Hematopoietic multipotent progenitor cell treated with erythropoietin and hydrocortisone succinate and interleukin-3 and kit ligand, for 17 days (in vitro differentiated cells): ENCODE results near the gene SLCO3A1.

Experiments
- DNase-seq: peaks from one replicate; pipeline ENCODE4 v3.0.0-alpha.2; 2015; ENCODE audit warnings: low spot score

SLCO3A1 gene

DNA sequence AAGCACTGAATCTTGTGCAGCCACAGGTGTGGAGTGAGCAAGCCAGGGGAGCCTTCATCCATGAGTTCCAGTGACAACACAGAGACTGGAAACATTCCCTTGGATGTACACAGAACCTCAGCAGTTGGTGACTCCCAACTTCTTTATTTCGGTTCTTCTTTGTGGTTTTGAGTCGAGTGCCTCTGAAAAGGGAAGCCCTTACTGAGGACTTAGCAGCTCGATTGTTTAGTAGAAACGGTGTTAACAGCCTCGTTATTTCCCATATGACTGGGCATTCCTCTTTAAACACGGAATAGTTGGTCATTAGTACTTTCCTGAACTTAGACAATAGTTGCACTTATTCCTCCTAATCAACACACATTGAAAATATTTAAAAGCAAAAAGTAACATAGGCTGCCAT is 7.7 kb downstream of the SLCO3A1 start:
- DNase-seq, result no peak

DNA sequence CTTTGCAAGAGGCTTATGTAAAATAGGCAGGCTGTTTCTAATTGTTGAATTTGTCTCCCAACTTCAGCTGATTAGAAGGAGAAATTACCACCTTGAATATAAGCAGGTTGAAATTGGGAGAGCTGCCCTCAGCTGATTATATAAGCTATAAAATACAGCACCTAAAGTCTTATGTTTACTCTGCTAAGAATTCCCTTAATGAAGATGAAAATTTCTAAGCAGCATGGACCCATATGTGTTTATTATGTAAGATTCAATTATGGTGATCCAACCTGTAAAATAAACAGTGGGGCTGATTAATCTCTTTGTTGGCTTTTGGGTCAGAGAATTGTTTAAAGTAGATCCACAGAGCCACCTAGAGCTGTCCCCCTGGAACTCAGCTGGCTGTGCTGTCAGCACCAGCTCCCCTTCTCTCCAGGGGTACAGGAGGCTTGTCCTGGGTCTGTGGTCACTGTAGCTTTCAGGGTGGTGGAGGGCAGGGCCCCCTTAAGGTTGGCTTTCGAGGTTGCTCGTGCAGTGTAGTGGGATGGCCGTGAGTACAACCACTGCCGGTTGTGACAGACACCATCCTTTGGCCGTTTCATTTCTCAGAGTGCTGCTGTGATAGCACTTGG is 9.5 kb downstream of the SLCO3A1 start:
- no peak for DNase-seq

DNA sequence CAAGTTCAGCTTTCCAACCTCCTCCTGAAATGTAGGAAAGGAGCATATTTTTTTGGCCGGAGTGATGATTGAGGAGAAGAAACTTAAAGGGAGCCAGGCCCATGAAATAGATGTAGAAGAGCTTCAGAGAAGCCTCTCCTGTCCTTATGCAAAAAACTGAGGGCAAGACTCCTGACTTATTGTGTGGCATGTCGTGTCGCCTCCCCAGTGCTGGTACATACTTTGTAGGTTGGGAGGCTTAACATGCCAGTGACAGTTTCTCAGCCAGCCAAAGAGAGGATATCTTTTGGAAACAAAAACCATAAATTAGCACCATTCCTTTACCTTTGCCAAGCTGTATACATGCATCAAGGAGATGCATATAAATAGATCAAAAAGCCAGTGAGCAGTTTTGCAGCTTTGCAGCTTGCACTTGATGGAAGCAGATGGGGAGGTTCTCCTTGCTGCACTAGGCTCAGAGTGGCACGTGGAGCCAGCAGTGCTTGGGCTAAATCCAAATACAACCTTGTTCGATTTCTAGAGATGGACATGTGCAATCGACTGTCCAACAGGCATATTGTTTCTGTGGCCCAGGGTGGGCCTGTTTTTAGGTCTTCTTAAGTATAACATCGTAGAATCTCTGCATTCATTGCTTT is 10.2 kb downstream of the SLCO3A1 start:
- no peak for DNase-seq

DNA sequence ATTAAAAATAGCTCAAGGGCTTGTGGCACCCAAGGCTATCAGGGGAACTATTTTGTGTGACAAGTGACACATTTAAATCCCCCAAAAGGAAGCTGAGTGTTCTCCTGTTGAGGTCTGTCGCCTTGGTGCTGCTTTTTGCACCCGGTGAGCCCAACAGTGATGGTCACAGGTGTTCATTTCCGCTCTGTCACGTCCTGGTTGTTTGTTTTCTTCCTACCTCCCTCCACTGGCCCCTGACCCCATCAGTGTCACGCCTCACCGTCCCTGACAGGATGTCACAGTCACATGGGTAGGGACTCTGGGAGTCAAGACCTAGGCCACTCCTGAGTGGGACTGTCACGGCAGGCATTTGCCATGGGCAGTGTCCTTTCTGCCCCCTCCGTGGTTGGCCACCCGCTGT is 11.2 kb downstream of the SLCO3A1 start:
- no peak for DNase-seq

DNA sequence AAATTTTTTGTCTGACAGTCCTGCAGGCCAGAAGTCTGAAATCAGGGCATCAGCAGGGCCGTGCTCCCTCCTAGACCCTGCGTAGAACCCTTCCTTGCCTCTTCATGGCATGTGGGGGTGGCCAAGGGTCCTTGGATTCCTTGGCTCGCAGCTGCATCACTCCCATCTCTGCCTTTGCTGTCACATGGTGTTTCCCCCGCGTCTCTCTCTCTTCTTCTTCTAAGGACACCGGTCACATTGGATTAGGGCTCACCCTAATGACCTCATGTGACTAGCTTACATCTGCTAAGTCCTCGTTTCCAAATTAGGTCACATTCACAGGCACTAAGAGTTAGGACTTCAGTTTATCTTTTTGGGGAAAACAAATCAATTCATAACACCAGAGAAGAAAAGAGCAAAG is 12.0 kb downstream of the SLCO3A1 start:
- DNase-seq, result no peak

DNA sequence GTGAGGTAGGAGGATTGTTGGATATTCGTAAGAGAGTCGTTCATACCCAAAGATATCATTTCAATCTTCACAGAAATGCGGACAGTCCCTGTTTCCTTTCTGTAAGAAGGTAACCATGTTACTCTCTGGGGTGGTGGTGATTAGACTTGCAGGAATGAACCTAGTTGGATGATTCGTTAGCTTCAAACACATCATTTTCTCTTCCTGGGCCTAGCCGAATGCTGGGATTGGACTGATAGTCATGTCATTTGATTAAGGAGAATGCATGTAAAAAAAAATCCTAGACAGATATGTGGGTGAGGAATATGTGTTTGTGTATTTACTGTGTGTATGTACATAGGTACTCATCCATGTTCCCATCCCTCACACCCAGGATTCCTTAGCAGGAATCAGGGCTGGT is 12.4 kb downstream of the SLCO3A1 start:
- no peak for DNase-seq

DNA sequence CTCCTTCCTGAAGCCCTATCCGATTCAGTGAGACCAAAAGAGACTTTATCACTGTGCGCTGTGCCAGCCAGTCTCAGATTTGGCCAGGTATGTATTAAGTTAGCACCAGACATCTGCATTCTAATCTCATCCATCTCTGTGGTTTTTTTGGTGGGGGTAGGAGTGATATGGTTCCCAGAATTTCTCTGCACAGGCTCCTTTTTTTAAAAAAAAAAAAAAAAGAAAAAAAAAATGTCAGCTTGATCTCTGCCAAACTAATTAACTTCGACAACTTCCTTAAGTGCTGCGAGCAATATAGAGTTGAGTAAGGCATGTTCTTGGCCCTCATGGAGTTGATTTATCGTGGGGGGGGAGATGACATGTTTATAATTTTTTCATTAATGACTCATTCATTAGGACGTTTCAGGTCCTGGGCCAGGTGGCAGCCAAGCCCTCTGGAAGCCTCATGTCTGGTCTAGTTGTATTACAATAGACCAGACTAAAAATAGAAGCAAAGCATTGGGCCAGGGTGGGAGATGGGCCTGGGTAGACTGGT is 12.9 kb downstream of the SLCO3A1 start:
- no peak for DNase-seq

DNA sequence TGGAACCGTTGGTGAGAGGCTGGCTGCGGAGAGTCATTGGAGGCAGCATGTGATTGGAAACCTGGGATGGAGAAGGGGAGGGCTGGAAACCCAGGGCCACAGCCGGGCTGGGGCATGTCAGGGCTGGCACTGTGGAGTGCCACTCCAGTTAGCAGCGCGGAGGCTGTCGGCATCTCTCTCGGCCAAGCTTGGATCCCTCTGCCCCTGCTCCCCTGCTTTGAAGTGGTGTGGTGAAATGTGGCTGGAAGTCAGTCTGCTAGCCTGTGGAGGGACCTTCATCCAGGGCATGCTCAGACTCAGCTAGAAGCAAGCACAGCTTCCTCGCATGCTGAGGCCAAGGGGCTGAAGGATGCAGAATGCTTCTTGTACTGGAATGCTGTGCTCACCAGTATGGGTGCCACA is 13.5 kb downstream of the SLCO3A1 start:
- DNase-seq, result no peak

DNA sequence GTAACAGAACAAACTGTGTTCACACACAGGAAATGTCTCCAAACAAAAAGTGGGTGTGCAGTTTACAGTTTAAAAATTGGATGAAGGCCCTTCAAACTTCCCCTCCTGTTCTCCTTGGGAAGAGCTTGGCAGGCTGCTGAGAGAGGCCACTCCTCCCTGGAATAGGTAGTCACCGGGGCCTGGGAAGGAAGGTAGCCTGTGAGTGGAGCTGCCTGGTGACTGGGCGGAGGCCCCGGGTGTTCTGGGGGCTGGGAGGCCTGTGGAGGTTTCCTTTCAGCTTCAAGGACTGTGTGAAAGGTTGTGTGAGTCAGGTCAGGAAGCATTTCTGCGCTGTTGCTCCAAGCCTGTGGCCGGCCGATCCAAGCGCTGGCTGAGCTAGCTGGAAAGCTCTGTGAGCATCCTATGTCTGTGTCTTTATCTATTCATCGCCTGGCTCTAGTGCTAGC is 14.1 kb downstream of the SLCO3A1 start:
- DNase-seq, result no peak

DNA sequence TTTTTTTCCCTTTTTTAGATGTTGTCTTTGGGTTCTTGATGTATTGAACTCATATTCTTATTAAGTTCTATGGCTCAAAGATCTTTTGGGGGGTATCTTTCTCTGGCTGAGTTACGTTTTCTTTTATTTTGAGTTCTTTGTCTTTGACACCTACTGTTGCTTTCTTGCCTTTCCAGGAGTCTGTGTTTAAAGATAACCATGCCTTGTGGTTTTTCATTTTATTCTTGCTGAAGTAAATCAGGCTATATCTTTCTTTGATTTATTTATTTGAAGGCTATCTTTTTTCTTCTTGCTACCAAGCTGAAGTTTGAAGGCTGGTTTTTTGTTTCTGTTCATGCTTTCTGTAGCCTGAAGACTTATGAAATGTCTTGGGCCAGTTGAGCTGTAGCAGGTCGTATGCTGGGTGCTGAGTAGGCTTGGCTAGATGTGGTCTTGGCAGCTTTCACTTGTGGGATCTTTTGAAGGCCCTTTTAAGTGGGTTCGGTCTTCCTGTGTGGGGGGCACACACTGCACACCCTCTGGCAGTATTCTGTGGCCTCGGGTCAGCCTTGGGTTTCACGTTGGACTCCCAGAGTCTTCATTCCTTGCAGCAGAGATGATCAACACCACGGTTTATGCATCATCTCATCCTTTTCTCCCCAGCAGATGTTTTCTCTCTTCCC is 17.5 kb downstream of the SLCO3A1 start:
- no peak for DNase-seq

DNA sequence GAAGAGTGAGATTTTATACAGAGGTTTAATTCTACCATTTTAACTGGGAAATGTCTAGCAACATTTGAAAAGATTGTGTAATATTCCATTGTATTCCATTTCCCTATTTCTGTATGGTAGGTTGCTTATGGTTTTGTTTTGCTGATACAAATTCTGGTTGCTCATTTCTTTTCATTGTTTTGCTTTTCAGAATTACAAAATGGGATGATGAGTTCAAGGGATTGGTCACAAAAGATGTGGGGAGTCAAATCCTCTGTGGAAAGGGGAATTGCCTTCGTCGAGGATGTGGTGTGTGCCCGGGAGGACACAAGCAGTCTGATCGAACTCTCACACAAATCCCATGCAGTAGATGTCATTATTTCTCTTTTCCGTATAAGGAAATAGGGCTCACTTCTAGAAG is 18.3 kb downstream of the SLCO3A1 start:
- DNase-seq, result no peak

DNA sequence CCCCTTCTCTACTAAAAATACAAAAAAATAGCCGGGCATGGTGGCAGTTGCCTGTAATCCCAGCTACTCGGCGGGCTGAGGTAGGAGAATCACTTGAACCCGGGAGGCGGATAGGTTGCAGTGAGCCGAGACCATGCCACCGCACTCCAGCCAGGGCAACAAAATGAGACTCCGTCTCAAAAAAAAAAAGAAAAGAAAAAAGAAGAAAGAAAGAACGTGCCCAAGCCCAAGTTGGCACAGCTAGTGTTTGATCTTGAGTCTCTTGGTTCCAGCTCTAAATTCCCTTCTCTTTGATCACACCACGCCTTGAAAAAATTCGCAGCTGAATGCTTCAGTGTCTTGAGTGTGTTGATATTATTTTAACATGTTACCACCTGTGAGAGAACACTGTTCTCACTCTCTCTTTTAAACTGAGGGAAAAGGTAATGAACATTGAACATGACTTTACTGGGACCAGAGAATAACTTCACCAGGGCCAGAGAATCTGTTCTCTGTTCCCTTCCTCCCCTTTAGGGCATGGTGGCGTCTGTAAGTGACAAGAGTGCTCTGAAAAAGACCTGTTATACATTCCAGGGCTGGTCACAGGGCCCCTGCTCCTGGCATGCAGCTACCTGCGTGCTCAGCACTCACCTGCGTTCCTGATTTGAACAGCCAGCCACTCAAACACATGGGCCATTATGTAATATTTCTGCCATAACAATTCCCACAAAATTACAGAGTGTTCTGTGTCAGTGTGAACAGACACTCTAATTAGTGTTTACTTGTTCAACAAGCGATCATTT is 19.0 kb downstream of the SLCO3A1 start:
- no peak for DNase-seq

DNA sequence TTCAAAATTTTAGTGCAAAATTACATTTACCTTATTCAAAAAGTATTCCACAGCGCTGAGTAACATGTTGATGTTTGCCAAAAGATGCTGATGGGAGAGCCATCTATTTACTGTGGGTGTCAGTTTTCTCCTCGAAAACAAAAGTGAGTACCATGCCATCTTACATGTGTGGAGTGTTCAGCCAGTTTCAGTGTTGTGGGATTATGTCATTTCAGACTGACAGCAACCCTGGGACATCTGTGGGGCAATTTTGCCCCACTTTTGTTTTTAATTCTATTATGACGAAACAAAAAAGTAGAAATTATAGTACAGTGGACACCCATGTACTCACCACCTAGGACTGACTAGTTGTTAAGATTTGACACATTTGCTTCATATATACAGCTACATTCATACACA is 19.6 kb downstream of the SLCO3A1 start:
- no peak for DNase-seq

DNA sequence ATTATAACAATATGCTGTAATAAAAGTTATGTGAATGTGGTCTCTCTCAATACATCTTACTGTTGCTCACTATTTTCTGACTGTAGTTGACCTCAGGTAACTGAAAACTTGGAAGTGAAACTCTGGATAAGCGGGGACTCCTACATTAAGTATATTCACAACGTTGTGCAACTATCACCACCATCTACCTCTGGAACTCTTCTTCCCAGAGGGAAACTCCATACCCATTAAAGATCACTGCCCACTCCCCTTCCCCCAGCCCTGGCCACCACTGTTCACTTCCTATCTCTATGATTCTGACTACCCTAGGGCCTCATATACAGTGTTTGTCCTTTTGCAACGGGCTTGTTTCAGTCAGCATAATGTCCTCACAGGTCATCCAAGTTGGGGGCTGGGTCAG is 20.7 kb downstream of the SLCO3A1 start:
- no peak for DNase-seq

DNA sequence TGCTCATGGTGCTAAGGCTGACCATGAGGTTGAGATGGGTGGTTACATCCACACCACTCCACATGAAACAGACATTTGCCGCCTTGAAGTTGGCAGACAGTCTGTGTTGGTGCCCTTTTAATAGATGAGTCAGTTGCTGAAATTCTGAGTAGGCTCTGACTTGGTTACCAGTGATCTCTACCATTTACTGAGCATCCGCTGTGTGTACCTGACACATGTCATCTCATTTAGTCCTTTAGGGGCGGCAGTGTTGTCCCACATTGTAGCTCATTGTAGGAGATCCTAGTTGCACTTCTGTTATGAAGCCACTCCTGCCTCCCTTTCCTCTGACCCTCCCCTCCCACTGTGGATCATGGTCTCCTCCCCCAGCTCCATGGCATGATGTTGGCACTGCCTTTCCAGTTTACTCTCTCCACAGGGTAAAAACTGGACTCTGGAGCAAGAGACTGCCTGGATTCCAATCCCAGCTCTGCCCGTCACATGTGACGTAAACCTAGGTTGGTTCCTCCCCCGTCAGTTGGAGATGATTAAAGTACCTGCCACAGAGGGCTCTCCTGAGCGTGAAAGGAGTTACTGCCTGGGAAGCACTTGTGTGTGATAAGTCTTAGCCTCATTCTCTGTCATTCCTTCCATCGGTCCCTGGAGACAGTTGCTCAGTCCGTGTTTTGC is 21.6 kb downstream of the SLCO3A1 start:
- no peak for DNase-seq

DNA sequence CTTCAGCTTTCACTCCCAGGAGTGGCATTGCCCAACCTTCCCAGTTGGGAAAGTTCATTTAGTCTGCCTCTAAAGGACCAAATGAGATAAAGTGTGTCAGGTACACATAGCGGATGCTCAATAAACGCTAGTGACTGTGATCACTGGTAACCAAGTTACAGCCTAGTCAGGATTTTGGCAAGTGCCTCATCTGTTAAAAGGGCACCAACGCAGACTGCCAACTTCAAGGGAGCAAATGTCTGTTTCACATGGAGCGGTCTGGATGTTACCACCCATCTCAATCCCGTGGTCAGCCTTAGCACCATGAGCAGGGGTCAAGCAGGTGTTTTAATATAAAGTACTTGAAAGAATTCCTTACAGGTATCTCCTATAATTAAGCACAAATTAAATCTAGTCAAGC is 22.7 kb downstream of the SLCO3A1 start:
- no peak for DNase-seq

DNA sequence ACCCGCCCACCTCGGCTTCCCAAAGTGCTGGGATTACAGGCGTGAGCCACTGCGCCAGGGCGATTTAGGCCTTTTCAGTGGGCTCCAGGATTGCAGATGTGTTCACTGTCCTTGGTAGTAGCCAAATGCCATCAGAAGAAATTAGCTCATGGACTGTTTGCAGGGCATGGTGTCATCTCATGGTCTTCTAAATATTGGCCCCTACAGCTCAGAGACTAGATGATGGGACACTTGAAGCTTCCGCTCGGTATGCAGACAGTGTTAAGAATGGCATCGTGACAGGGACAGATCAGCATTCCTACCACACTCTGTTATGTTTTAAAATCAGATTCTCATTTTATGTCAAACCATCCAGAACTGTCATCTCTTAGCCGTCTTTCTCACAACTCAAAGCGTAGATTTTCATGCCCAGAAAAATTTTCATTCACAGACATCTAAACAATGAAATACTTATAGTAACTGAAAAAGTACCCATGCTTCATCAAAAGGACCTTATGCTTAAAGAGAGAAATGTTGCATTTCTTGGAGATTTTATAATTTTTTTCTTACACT is 24.9 kb downstream of the SLCO3A1 start:
- no peak for DNase-seq

DNA sequence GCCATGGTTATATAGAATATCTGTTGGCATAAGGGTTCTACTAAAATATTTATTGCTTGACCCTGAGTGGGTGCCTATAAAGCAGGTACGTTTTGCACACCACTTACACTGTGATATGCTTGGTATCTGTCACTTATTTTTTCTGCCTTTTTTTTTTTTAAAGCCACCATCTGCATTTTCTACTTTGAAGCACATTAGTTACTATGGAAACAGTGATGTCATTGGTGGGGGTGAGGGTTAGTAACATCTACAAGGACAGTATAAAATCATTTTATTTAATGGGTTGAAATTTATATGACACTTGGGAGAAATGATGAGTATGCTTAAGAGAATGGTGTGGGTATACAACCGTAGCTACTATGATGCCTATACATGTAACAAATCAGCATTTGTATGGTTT is 25.6 kb downstream of the SLCO3A1 start:
- no peak for DNase-seq

DNA sequence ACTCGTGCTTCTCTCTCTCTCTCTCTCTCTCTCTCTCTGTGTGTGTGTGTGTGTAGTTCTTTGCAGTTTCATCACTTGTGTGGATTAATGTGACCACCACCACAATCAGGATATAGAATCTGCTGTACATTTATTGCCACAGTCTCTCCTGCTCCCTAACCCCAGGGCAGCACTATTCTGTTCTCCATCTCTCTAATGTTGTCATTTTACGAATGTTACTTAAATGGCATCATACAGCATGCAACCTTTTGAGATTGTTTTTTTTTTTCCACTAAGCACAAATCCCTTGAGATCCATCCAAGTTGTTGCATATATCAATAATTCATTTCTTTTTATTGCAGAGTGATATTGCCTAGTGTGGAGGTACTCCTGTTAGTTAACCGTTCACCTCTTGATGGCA is 26.9 kb downstream of the SLCO3A1 start:
- no peak for DNase-seq

DNA sequence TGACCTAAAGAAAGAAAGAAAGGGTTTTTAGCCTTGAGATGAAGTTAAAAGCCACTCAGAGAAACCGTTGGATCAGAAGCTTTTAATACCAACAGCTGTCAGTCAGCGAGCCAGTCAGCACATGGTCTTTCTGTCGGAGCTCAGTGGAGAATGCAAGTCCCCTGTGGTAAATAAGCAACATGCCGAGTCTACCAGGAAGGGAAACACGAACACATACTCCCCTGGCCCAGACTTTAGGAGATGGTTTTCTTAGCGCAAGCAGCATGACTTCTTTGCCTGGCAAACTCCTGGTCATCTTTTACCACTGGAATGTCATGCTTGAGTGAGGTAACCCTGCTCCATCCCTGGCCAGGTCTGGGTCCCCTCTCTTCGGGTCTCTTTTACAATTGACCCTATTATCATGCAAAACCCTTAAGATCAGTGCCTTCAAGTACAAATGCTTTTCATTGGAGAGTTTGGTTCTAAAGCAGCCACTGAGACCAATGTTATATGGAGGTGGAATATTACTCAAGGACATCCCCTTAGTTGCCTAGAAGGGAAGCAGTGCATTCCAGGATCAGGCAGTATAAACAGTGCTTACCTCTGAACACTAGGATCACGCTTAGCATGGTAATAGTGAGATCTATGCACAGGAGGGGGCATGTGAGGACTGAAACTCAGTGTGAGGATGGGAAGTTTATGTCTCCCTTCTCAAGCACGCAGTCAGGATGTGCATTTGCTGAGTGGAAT is 28.2 kb downstream of the SLCO3A1 start:
- DNase-seq, result no peak
